GM18861 (cell line): ENCODE results near the gene TREH.

ENCODE experiments used
- ATAC-seq: cut with Tn5 transposase; IDR thresholded peaks from one replicate; pipeline ENCODE4 v1.9.1; 2021; ENCODE audit not compliant: unreplicated experiment

The TREH gene

DNA sequence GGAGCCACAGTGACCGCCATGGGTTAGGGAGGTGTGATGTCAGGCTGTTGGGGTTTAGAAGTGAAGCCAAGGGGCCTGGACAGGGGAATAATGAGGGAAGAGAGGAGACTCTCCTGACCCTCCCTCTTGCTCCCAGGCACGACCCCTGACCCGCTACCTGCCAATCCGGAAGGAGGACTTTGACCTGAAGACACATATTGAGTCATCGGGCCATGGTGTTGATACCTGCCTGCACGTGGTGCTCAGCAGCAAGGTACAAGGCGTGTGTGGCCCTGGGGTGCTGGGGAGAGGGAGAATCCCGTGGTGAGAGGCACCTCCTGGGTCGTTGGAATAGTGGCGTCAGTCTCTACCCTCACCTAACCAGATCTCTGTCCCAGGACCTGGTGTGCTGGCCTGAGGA lies 29.5 kb downstream of the TREH start:
- no peak for ATAC-seq

DNA sequence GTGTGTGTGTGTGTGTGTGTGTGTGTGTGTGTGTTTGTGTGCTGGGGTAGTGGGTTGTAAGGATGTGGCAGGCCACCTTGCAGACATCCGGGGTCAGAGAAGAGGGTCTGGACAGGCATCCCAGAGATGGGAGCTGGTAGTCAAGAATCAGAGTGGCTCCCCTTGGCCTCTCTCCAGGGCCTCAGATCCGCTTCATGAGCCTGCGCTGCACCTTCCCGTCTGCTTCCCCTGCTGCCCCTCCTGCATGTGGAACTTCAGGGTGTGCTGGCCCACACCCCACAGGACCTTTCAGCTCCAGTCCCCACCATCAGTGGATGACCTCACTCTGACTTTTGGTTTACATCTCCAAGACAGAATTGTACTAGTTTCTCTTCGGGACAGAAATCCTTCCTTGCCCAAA lies 31.2 kb downstream of the TREH start:
- no peak for ATAC-seq

DNA sequence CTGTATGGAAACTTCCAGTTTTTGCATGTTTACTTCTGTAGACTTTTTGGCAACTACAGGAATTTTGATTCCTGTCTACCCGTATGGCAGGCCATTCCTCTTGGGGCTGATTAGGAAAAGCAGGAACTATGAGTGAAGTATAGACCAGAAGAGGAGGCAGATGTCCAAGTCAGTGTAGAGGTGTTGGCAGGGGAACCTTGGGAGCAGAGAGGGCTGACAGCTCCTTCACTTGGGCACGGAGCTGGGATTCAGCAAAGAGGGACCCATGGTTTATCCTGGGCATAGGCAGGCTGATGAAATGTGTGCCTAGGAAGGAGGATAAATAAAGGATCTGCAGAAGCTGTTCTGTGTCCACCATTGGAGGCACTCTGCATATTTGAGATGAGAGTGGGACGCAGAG lies 33.1 kb downstream of the TREH start:
- ATAC-seq, result no peak

DNA sequence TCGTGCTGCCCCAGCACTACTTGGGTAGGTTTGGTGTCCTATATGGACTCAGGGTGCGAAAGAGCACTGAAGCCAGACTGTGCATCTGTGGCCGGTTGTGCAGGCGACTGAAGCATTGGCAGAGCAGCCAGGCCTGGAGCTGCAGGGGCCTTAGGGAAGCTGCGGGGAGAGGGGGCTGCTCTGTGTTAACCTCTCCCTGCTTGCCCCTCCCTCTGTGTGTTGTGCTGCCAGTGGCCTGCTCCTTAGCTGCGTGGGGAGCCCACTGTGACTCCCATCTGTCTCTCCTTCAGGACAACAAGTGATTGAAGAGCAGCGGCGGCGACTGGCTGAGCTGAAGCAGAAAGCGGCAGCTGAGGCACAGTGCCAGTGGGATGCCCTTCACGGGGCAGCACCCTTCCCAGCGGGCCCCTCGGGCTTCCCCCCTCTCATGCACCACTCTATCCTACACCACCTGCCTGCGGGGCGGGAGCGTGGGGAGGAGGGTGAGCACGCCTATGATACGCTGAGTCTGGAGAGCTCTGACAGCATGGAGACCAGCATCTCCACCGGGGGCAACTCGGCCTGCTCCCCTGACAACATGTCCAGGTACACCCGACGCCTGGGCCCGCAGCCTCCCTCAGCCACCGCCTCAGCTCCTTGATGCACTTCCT lies 34.3 kb downstream of the TREH start:
- no peak for ATAC-seq

DNA sequence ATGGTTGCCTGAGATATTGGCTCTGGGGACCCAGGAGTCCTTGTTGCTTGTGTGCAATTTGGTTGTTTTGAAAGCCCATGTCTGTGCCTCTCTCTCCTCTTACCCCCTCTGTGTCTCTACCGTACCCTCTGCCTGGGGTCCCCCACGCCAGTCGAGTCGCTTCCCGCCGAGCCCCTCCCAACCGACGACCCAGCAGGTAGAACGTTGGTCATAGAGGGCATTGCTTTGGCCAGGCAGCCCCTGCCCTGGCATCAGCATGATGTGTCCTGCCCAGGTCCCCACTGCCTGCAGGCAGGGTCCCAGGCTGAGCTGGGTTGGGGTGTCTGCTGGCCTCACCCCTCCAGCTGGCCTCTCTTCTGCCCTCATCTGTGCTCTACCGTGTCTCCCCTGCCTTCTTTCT lies 35.0 kb downstream of the TREH start:
- no peak for ATAC-seq

DNA sequence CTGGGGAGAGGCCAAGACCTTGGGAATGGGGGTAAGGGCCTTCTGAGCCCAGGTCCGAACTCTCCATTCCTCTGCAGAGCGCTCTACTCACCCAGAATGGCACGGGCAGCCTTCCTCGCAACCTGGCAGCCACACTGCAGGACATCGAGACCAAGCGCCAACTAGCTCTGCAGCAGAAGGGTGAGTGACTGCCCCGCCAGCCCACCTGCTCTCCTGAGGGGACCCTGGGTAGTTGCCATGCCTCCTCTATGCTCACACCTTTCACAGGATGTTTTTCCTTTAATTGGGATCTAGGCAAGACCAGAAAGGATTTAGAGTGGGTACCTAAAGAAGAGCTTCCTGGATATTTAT lies 35.5 kb downstream of the TREH start:
- ATAC-seq, result no peak

DNA sequence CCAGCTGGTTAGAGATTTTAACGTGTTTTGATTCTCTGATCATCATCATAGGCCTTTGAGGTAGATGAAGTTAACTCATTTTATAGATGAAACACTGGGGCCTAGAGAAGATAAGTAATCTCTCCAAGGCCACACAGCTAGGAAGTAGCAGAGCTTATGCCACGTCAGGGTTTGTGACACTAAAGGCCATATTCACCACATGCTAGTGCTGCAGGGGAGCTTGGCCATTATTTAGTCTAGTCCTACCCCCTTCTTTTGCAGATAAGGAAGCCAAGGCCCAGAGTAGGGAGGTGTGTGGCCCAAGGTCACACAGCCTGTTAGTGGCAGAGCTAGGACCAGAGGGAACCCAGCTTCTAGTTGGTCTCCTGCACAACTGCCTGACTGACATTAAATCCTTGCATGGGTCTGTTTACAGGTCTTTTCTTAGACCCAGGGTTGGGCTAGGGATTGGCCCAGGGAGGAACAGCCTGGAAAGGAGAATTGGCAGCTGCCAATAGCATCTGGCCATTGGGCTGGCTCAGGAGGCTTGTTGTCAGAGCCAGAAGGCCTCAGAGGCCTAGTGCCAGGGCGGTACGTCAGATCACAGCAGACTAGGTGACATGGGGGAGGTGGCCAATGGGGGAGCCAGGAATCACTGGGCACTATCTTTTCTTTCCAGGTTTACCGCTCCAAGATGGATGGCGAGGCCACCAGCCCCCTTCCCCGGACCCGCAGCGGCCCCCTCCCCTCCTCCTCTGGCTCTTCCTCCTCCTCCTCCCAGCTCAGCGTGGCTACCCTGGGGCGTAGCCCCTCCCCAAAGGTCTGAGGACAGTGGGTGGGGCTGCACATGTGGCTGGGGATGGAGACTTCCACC lies 36.1 kb downstream of the TREH start:
- ATAC-seq, result no peak

DNA sequence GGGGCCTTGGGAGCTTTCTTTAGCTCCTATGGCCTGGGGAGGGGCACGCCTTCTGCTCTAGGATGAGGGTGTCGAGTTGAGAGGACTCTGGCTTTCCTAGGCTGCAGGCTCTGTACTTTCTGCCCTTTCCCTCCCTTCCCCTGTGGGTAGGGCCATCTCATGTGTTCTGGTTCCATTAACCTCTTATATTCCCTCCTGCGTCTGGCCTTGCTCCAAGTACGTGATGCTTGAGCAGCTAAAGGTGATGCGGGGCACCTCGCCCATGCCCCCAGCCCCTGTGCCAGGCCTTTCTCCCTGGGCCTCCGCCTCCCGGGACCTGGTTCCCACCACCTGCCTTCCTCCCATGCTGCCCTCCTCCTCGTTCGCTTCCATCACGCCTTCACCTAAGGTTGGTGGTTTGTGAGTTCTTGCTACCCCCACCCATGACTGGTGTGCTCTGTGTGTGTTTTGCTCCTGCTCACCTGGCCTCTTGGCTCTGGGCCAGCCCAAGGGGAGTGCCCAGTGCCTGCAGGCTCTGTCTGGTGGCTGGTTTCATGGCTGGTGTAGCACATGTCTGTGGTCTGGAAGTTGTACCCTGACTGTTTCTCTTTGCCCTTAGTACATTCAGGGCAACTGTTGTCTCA lies 37.9 kb downstream of the TREH start:
- no peak for ATAC-seq

DNA sequence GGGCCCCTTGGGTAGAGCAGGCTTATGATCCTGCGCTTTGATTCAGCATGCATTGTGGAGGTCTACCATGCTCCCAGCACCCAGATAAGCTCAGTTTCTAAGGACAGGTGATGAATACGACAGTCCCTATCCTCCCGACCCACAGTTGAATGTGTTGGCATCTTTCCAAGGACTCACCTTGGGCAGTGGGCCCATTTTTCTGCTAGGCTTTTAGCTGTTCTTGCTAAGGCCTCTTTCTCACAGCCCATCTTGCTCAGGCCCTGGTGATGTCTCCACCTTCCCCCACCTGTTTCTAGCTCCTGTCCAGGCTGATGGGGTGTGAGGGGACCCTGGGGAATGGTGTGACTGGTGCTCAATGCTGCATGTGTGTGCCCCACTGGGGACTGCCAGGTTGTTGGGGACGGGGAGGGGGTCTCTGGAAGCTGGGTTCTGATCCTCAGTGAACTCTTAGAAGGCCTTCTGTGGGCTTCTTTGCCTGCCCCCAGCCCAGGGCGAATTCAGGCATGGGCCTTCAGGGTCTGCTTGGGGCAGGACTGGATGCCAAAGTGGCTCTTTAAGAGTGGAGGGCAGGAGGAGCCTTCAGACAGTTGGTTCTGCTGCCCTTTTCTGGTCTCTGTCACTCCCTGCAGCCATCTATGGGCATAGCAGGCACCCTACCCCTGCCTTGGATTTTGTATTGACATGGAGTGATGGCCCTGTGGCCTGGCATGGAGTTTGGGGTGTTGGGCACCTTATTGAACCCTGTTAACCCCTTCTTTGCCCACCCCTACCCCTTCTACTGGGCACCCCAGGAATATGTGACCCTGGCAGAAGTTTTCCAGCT lies 38.9 kb downstream of the TREH start:
- no peak for ATAC-seq

DNA sequence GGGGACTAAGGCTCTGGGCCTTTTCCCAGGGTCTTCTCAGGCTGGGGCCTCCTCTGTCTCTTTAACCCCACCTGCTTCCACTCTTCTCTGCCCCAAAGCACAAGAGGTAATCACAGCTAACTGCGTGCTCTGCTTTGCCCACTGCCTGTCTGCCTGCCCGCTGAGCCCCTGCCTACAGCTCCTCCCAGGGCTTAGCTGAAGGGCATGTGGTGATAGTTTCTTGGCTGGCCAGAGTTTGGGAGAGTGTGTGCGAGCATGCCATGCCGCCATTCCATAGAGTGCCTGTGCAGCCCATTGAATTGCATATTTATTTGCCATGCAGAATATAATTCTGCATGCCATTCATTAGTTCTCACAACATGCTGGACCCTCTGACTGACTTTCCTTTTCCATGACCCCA lies 39.6 kb downstream of the TREH start:
- no peak for ATAC-seq

DNA sequence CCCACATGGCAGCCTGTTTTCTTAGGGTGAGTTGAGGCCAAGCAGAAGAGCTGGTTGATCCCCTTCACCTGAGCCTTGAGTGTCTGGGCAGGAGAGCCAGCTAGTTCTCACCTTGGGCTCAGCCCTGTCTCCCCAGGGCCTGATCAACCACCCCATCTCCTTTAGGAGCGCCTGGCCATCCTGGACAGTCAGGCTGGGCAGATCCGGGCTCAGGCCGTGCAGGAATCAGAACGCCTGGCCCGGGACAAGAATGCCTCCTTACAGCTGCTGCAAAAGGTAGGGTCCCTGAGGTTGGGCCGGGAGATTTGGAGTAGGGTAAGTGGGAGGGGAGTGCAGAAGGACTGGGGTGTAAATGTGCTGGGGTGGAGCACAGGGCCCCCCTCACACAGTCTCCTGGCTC lies 40.7 kb downstream of the TREH start:
- ATAC-seq, result no peak

DNA sequence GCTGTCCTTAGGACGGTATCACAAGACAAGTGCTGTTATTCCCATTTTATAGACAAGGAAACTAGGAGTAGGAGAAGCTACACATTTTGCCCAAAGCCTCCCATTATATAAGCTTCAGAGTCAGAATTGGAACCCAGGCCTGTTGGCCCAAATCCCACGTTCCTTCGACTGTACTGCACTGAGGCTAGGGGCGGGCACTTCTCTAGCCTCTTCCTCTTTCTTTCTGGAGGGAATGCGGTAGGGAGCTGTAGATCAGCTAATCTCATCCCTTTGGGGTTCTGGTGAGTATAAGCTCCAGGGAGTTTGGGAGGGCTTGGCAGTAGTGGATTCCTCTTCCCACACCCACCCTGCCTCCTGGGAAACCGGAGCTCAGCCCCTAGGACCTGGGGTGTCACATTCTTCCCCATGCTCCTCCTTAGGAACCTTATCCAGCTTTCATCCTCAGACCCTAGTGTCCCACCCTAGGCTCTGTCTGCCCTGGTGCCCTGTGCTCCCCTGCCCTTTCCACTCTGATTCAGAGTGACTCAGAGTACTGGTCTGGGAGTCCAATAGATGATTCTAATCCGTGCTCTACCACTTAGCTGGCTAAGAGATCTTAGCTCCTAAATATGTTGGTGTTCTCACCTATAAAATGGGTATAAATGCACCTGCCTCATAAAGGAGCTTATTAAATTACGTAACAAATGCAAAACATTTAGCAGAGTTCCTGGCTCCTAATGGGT lies 42.7 kb downstream of the TREH start:
- no peak for ATAC-seq

DNA sequence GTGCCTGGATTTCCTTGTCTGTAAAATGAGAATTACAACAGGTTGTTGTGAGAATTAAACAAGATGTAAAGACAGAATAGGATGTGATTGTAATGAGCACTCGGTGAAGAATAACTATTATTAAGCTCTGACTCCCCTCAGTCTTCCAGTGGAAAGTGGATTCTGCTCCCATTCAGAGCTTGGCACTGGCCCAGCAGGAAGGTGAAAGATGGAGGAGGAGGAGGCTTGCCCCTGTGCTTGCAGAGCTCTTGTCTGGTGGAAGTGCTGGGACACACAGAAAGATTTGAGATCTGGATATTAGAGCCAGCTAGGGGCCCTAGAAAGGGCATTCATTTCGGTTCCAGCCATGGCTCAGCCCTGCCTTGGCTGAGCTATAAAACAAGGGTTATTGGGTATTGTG lies 43.8 kb downstream of the TREH start:
- no peak for ATAC-seq

DNA sequence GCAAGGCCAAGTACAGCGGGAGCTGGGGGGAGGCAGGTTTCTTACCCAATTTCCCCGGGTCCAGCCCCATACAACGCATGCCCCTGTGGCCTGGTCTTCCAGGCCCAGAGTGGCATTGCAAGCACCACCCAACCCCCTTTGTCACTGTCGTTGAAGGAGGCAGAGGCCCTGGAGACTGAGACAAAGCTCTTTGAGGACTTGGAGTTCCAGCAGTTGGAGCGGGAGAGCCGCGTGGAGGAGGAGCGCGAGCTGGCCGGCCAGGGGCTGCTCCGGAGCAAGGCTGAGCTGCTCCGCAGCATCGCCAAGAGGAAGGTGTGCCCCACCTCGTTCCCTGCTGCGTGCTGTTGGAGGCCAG lies 44.2 kb downstream of the TREH start:
- no peak for ATAC-seq

DNA sequence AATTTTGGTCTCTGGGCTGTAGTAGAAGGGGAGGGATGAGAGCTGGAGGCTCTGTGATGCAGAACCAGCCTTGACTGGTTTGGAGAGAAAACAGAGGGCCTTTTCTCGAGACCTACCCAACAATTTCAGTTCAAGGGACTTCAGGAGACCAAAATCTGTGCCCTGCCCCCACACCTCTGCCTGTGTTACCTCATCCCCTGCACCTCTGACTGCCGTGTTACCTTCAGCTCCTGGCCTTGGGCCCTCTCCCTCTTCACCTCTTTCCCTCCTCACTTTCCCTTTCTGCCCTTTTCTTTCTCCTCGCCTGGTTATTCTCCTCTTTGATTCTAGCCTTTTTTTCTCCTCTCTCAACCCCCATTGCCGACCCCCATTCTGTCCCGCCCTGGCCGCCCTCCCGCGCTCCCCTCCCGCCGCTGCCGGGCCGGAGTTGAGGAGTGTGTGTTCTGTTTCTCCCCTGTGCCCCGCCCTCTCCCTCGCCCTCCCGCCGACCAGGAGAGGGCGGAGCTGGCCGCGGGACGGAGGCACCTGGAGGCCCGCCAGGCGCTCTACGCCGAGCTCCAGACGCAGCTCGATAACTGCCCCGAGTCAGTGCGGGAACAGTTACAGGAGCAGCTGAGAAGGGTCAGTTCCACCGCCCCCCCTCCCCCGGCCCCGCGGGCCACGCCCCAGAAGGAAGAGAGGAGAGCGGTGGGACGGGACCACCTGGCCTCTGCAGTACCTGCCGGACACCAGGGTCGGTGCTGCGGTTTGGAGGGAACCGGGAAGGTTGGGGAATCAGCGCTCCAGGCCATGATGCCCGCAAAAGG lies 44.8 kb downstream of the TREH start:
- ATAC-seq, result no peak

DNA sequence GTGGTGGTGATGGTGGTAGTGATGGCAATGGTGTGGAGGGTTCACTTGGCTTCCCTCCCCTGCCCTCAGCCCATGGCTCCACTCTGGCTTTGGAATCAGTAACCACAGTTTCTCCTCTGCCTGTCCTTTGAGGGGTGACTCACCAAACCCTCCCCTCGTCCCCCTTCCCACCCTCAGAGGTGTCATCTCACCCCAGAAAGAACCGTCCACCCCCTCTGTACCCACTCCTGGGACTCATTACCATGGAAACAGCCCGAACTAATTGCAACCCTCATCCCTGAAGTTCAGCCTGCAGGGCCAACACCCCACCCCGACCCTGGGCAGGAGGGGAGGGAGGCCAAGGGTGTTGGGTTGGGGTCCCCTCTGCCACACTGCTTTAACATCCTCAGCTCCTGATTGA lies 45.5 kb downstream of the TREH start:
- ATAC-seq, result no peak

DNA sequence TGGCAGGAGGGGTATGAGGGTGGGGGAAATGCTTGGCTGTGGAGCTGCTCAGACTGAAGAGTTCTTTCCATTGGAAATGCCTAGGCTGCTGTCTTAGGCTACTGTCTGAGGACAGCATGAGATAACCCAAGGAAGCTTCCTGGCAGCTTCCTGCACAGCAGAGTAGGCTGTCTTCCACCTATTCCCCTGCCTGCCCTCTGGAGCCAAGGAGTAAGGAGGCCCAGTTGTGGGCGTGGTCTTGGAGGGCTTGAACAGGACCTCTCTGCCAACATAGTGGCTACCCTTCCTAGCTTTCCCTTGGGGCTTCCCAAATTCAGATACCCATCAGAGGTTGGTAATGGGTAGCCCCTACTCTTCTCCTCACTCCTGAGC lies 46.1 kb downstream of the TREH start:
- no peak for ATAC-seq

DNA sequence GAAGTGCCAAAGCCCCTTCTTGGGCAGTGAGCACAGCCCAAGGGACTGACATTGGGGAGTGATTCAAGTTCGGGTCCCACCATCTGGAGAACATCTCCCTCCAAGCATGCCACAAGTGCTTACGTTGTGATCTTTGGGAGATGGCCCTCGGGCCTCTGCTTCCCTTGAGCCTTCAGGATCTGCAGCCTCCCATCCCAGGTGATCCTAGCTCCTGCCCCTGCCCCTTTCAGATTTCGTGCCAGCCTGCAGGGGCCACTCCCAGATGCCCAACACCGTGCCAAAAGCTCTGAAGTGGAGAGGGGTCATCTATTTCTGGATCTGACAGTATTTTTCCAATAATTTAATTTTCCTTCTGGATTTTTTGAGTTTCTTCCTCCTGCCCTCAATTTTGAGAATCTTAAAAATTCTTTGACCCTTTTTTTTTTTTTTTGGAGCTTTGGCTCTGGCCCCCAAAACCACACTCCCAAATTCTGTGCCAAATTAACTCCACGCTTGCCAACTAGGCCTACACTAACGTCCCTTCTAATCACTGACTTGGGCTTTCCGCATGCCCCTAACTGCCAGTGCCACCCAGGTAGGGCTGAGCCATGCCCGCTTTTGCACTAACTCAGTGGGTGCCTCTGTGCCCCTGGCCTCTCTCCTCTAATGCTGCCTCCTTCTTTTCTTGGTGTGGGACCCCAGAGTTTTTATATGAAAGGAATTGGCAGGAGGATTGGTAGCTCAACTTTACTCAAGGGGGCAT lies 46.7 kb downstream of the TREH start:
- ATAC-seq, result no peak

DNA sequence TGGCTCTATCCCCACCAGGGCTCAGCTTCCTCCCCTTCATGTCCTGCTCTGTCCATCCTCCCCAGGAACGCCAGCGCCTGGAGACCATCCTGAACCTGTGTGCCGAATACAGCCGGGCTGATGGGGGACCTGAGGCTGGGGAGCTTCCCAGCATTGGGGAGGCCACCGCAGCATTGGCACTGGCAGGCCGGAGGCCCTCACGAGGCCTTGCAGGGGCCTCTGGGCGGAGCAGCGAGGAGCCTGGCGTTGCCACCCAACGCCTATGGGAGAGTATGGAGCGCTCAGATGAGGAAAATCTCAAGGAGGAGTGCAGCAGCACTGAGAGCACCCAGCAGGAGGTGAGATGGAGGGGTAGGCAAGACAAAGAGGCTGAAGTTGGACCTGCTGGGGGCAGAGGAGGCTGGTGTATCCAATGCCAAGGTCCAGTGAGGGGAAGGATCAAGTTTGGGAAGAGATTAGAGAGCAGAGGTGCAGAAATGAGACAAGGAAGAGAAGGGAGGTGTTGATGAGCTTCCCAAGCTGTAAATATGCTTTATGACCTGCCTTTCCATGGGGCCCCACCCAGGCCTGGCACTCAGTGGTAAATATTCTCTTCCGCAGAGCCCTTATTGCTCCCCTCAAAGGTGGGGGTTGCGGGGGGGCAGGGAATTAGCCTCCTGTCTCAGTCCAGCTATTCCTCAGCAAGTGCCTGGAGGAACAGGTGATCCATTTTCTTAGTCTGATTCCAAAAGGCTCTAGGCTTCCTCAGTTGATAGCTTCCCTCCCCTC lies 48.1 kb downstream of the TREH start:
- ATAC-seq, result no peak
